Measurements from ENCODE around the gene CADM1. TPM values are rescaled to one million over a fixed set of nuclear protein-coding genes. Genes with fewer than 3 reads are reported as not detected.

The CADM1 gene
- total and polyA plus RNA-seq, 2 experiments from 2014 or later, result 16.5 to 18.0 TPM

- peaks cover 49% of the 10 kb centered on the region for H3K4me1 Mint-ChIP-seq
- H3F3A ChIP-seq (replicated peaks; ENCODE audit: low read depth), result no peaks in the 10 kb centered on the region
- H3K4me3 ChIP-seq, result no peak overlapping the region
- no peaks in the 10 kb centered on the region for H3K79me2 ChIP-seq (replicated peaks; ENCODE audit: insufficient read depth)
- H3K9me2 ChIP-seq (ENCODE audit: insufficient read depth), result no peaks in the 10 kb centered on the region
- H3K4me1 ChIP-seq (ENCODE audit: insufficient read depth), result peaks cover 19% of the 10 kb centered on the region
- no peaks in the 10 kb centered on the region for H3K36me3 Mint-ChIP-seq (ENCODE audit: low read depth)
- H3K27me3 ChIP-seq (ENCODE audit: insufficient read depth), result no peaks in the 10 kb centered on the region
- no peak overlapping the region for H2AFZ ChIP-seq
- no peaks in the 10 kb centered on the region for H3K9me3 Mint-ChIP-seq
- H3K27ac Mint-ChIP-seq, result no peak overlapping the region
- no peaks in the 10 kb centered on the region for H3K27me3 Mint-ChIP-seq (ENCODE audit: insufficient read depth, low read depth, poor library complexity)
- no peak overlapping the region for H3K4me3 Mint-ChIP-seq
- H3K27ac ChIP-seq (ENCODE audit: low read depth), result no peak overlapping the region
- no peak overlapping the region for H3K4me2 ChIP-seq
- TF ChIP-seq EZH2phosphoT487 (IDR thresholded peaks at IDR 0.05; ENCODE audit: unreplicated experiment) (no peak), JUNB (IDR thresholded peaks at IDR 0.05; ENCODE audit: unreplicated experiment) (no peak), ETS1 (IDR thresholded peaks at IDR 0.05) (no peak), ZNF114 (CRISPR knock-in tag; IDR thresholded peaks at IDR 0.05) (no peak), STAT1 (IDR thresholded peaks at IDR 0.05; ENCODE audit: unreplicated experiment) (no peak), ZNF331 (CRISPR knock-in tag; IDR thresholded peaks at IDR 0.05; ENCODE audit: low read depth) (no peak), EZH2 (IDR thresholded peaks at IDR 0.05; ENCODE audit: low read depth, unreplicated experiment) (no peak)
- TF ChIP-seq, protein P1, sequence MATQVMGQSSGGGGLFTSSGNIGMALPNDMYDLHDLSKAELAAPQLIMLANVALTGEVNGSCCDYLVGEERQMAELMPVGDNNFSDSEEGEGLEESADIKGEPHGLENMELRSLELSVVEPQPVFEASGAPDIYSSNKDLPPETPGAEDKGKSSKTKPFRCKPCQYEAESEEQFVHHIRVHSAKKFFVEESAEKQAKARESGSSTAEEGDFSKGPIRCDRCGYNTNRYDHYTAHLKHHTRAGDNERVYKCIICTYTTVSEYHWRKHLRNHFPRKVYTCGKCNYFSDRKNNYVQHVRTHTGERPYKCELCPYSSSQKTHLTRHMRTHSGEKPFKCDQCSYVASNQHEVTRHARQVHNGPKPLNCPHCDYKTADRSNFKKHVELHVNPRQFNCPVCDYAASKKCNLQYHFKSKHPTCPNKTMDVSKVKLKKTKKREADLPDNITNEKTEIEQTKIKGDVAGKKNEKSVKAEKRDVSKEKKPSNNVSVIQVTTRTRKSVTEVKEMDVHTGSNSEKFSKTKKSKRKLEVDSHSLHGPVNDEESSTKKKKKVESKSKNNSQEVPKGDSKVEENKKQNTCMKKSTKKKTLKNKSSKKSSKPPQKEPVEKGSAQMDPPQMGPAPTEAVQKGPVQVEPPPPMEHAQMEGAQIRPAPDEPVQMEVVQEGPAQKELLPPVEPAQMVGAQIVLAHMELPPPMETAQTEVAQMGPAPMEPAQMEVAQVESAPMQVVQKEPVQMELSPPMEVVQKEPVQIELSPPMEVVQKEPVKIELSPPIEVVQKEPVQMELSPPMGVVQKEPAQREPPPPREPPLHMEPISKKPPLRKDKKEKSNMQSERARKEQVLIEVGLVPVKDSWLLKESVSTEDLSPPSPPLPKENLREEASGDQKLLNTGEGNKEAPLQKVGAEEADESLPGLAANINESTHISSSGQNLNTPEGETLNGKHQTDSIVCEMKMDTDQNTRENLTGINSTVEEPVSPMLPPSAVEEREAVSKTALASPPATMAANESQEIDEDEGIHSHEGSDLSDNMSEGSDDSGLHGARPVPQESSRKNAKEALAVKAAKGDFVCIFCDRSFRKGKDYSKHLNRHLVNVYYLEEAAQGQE (IDR thresholded peaks at IDR 0.05; ENCODE audit: unreplicated experiment), result no peak
- TF ChIP-seq, protein P2, sequence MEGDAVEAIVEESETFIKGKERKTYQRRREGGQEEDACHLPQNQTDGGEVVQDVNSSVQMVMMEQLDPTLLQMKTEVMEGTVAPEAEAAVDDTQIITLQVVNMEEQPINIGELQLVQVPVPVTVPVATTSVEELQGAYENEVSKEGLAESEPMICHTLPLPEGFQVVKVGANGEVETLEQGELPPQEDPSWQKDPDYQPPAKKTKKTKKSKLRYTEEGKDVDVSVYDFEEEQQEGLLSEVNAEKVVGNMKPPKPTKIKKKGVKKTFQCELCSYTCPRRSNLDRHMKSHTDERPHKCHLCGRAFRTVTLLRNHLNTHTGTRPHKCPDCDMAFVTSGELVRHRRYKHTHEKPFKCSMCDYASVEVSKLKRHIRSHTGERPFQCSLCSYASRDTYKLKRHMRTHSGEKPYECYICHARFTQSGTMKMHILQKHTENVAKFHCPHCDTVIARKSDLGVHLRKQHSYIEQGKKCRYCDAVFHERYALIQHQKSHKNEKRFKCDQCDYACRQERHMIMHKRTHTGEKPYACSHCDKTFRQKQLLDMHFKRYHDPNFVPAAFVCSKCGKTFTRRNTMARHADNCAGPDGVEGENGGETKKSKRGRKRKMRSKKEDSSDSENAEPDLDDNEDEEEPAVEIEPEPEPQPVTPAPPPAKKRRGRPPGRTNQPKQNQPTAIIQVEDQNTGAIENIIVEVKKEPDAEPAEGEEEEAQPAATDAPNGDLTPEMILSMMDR (conservative IDR thresholded peaks at IDR 0.05; ENCODE audit: low read depth in 2 of 2), result no peak
- no peaks in the 10 kb centered on the region for H3K36me3 ChIP-seq (ENCODE audit: insufficient read depth)
- DNase-seq (ENCODE audit: low spot score) (no peak), ATAC-seq (no peak)
- H4K20me1 ChIP-seq (replicated peaks; ENCODE audit: insufficient read depth), result no peaks in the 10 kb centered on the region
Measured at GRCh38 chr11:115258216-115258615, 246.0 kb downstream of the CADM1 start.

DNA sequence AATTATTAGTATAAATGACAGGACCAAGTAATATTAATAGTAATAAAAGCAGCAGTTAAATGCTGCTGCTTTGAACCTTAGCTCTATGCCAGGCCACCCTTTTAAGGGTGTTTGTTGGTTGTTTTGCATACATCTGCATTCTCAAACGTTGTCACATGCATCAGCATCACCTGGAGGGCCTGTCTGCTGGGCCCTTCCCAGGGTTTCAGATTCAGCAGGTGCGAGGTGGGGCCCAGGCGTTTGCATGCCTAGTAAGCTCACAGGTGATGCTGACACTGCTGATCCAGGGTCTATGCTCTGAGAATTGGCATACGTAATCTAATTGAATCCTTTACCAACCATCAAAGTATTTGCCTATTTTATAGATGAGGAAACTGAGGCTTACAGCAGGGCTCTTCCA lies 246.5 kb downstream of the CADM1 start:
- Histone ChIP-seq H2AFZ (no peak overlapping the region), H4K20me1 (replicated peaks; ENCODE audit: insufficient read depth) (no peaks in the 10 kb centered on the region), H3K4me2 (no peak overlapping the region), H3K27ac (ENCODE audit: low read depth) (no peak overlapping the region), H3K4me1 (ENCODE audit: insufficient read depth) (peaks cover 19% of the 10 kb centered on the region), H3K36me3 (ENCODE audit: insufficient read depth) (no peaks in the 10 kb centered on the region), H3K4me3 (no peak overlapping the region), H3K9me2 (ENCODE audit: insufficient read depth) (no peaks in the 10 kb centered on the region), H3F3A (replicated peaks; ENCODE audit: low read depth) (no peaks in the 10 kb centered on the region), H3K79me2 (replicated peaks; ENCODE audit: insufficient read depth) (no peaks in the 10 kb centered on the region), H3K27me3 (ENCODE audit: insufficient read depth) (no peaks in the 10 kb centered on the region)
- H3K27ac Mint-ChIP-seq, result no peak overlapping the region
- peak; percentile 91 for ATAC-seq
- no peaks in the 10 kb centered on the region for H3K36me3 Mint-ChIP-seq (ENCODE audit: low read depth)
- H3K9me3 Mint-ChIP-seq, result no peaks in the 10 kb centered on the region
- peaks cover 51% of the 10 kb centered on the region for H3K4me1 Mint-ChIP-seq
- no peak overlapping the region for H3K4me3 Mint-ChIP-seq
- peak; percentile 75 for DNase-seq (ENCODE audit: low spot score)
- H3K27me3 Mint-ChIP-seq (ENCODE audit: insufficient read depth, low read depth, poor library complexity), result no peaks in the 10 kb centered on the region
- TF ChIP-seq, protein P1 (IDR thresholded peaks at IDR 0.05; ENCODE audit: unreplicated experiment), result no peak
- no peak for TF ChIP-seq EZH2 (IDR thresholded peaks at IDR 0.05; ENCODE audit: low read depth, unreplicated experiment)
- TF ChIP-seq, protein P2 (conservative IDR thresholded peaks at IDR 0.05; ENCODE audit: low read depth in 2 of 2), result no peak
- TF ChIP-seq ETS1 (IDR thresholded peaks at IDR 0.05), result no peak
- no peak for TF ChIP-seq ZNF114 (CRISPR knock-in tag; IDR thresholded peaks at IDR 0.05)
- TF ChIP-seq CREB1 (CRISPR knock-in tag; IDR thresholded peaks at IDR 0.05; ENCODE audit: low read depth), result no peak
